ENCODE measurements around the gene TDRD15. TPM values are rescaled to one million over a fixed set of nuclear protein-coding genes. Genes with fewer than 3 reads are reported as not detected.

TDRD15 gene
- total RNA-seq, 1 experiment from 2014 or later = not detected

DNA sequence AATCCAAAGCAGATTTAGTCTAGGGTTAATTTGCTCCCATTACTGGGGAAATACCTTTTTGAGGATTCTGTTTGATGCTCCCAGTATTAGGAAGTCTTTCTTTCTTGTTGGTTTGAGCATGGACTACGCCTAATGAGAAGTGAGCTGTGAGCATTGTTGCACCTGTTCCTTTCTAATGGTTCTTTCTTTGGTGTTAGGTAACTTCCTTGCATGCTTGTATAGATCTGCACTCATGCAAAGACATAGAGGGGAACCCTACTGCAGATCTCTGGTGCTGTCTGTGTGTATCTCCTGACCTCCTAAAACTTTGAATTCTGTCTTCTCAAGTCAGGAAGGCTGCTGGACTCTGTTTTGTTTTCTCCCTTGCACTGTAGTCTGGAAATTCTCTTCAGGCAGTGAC, 12.8 kb upstream of the TDRD15 start:
- no peak overlapping the region for H3K4me2 ChIP-seq (ENCODE audit: insufficient read depth, insufficient read length, low read length)
- no peaks in the 10 kb centered on the region for H3K27me3 Mint-ChIP-seq (ENCODE audit: low read depth)
- no peak overlapping the region for H3K4ac ChIP-seq (ENCODE audit: low read depth, low read length)
- H3K56ac ChIP-seq (ENCODE audit: insufficient read length, low read depth, low read length) = no peak overlapping the region
- no peak overlapping the region for H3K27ac ChIP-seq (ENCODE audit: insufficient read length, low read depth, low read length)
- H3K79me1 ChIP-seq (ENCODE audit: insufficient read depth, low read depth, low read length, poor library complexity, severe bottlenecking) = no peaks in the 10 kb centered on the region
- H3T11ph ChIP-seq (ENCODE audit: low read length) = no peak overlapping the region
- H3K18ac ChIP-seq (ENCODE audit: insufficient read length, low read depth, low read length) = no peak overlapping the region
- no peak overlapping the region for H3K23ac ChIP-seq (ENCODE audit: insufficient read length, low read depth, low read length)
- no peak overlapping the region for H3K9ac ChIP-seq (ENCODE audit: extremely low read depth, insufficient read length, low read length)
- no peaks in the 10 kb centered on the region for H3K4me1 Mint-ChIP-seq
- H2AFZ ChIP-seq (ENCODE audit: low read length) = no peak overlapping the region
- no peaks in the 10 kb centered on the region; a peak in 1 of 5 replicates for H3K9me3 Mint-ChIP-seq
- H4K5ac ChIP-seq (ENCODE audit: insufficient read length, low read depth, low read length) = no peak overlapping the region
- TF ChIP-seq, protein P1, sequence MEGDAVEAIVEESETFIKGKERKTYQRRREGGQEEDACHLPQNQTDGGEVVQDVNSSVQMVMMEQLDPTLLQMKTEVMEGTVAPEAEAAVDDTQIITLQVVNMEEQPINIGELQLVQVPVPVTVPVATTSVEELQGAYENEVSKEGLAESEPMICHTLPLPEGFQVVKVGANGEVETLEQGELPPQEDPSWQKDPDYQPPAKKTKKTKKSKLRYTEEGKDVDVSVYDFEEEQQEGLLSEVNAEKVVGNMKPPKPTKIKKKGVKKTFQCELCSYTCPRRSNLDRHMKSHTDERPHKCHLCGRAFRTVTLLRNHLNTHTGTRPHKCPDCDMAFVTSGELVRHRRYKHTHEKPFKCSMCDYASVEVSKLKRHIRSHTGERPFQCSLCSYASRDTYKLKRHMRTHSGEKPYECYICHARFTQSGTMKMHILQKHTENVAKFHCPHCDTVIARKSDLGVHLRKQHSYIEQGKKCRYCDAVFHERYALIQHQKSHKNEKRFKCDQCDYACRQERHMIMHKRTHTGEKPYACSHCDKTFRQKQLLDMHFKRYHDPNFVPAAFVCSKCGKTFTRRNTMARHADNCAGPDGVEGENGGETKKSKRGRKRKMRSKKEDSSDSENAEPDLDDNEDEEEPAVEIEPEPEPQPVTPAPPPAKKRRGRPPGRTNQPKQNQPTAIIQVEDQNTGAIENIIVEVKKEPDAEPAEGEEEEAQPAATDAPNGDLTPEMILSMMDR (conservative IDR thresholded peaks at IDR 0.05) = no peak
- no peak overlapping the region for H2BK120ac ChIP-seq (ENCODE audit: low read depth, low read length, poor library complexity, severe bottlenecking)
- no peaks in the 10 kb centered on the region for H3K4me1 ChIP-seq (ENCODE audit: insufficient read depth, low read length)
- H4K8ac ChIP-seq (replicated peaks; ENCODE audit: insufficient read length, low read depth, low read length) = no peak overlapping the region
- no CpG with 5 or more reads among the region's 1 CpG for WGBS (ENCODE audit: extremely low coverage, insufficient read length, low lambda C conversion rate)
- no peak overlapping the region for H3K27ac Mint-ChIP-seq
- H3K36me3 Mint-ChIP-seq (ENCODE audit: insufficient read depth in 1 of 3, low read depth in 3 of 3) = no peaks in the 10 kb centered on the region
- H2BK12ac ChIP-seq (ENCODE audit: insufficient read length, low read depth, low read length) = no peak overlapping the region
- H3K9me3 ChIP-seq (ENCODE audit: control insufficient read depth, low read depth, low read length) = no peaks in the 10 kb centered on the region
- no peaks in the 10 kb centered on the region for H3K27me3 ChIP-seq (ENCODE audit: insufficient read depth, low read length)
- H2BK20ac ChIP-seq (ENCODE audit: low read depth, low read length, poor library complexity, severe bottlenecking) = no peak overlapping the region
- no peak overlapping the region for H2AK5ac ChIP-seq (ENCODE audit: insufficient read length, low read length)
- H3K23me2 ChIP-seq (ENCODE audit: insufficient read length, low read depth, low read length, poor library complexity, severe bottlenecking) = no peaks in the 10 kb centered on the region
- no peak for DNase-seq
- no peak overlapping the region for H3K14ac ChIP-seq (ENCODE audit: insufficient read depth, low read length)
- no peak overlapping the region for H3K4me3 Mint-ChIP-seq
- H4K91ac ChIP-seq (ENCODE audit: insufficient read length, low read depth, low read length) = no peak overlapping the region
- no peaks in the 10 kb centered on the region for H4K20me1 ChIP-seq (ENCODE audit: control insufficient read depth, insufficient read depth, insufficient read length)
- no peaks in the 10 kb centered on the region for H3K79me2 ChIP-seq (ENCODE audit: insufficient read depth, low read length)
- no peak overlapping the region for H2BK5ac ChIP-seq (ENCODE audit: insufficient read length, low read length)
- no peak overlapping the region for H2BK15ac ChIP-seq (ENCODE audit: low read depth, low read length)
